ENCODE data around the gene ABCG2. TPM values are rescaled to one million over a fixed set of nuclear protein-coding genes. Genes with fewer than 3 reads are reported as not detected.
"Not testable (repeated sequence)": the region's sequence is repeated elsewhere in the genome, so short reads cannot be mapped to it uniquely, and the experiment has no call there.

ABCG2 gene
- total and polyA plus RNA-seq, 2 of the 8 experiments (the other 6 are each of a cell fraction or from before 2014, with no cell fraction given) = 2.4 to 4.6 TPM

GRCh38 chr4:88152331-88152730, 6.1 kb downstream of the ABCG2 start:
- H2AFZ ChIP-seq (ENCODE audit: low read length); H2BK12ac ChIP-seq (ENCODE audit: low read depth, low read length); H3K27me3 ChIP-seq (replicated peaks in 1 of 4; ENCODE audit: control insufficient read depth in 3 of 4, extremely low read depth in 1 of 4, insufficient read depth in 3 of 4, low read length in 3 of 4); H2BK20ac ChIP-seq (ENCODE audit: low read length); H3K79me1 ChIP-seq (ENCODE audit: low read depth, low read length); H2AK5ac ChIP-seq (ENCODE audit: low read depth, low read length); H3K79me2 ChIP-seq (ENCODE audit: control insufficient read depth in 1 of 2, insufficient read depth in 2 of 2, low read length in 2 of 2); POLR2A ChIA-PET (ENCODE audit: partially characterized antibody); H2BK120ac ChIP-seq (replicated peaks; ENCODE audit: low read depth, low read length); H4K20me1 ChIP-seq (replicated peaks in 1 of 2; ENCODE audit: control insufficient read depth in 1 of 2, insufficient read depth in 2 of 2, low read length in 2 of 2); DNase-seq (ENCODE audit: low read depth in 1 of 2, low spot score in 2 of 2); H3K4ac ChIP-seq (replicated peaks; ENCODE audit: insufficient read length, low read depth, low read length); H3K23ac ChIP-seq (ENCODE audit: insufficient read length); H3K4me3 ChIP-seq (ENCODE audit: extremely low read depth in 1 of 4, insufficient read depth in 2 of 4, low read depth in 3 of 4, low read length in 4 of 4); FAIRE-seq; H2BK15ac ChIP-seq (ENCODE audit: low read length); H2BK5ac ChIP-seq (ENCODE audit: low read depth, low read length); H4K91ac ChIP-seq (replicated peaks; ENCODE audit: insufficient read length, low read length); H3K14ac ChIP-seq (ENCODE audit: insufficient read length); H3K18ac ChIP-seq (ENCODE audit: extremely low read depth, low read length); H4K8ac ChIP-seq (ENCODE audit: extremely low read depth, insufficient read depth, low read length); H3K4me2 ChIP-seq (ENCODE audit: insufficient read depth in 1 of 2, low read depth in 2 of 2, low read length in 2 of 2); H3K27ac ChIP-seq (ENCODE audit: low read depth, low read length); H4K5ac ChIP-seq (ENCODE audit: insufficient read length, low read depth, low read length); H3K23me2 ChIP-seq (ENCODE audit: low read depth, low read length); H3K9ac ChIP-seq (replicated peaks in 1 of 4; ENCODE audit: extremely low read depth in 1 of 4, low read depth in 3 of 4, low read length in 3 of 4); H3K36me3 ChIP-seq (ENCODE audit: control insufficient read depth in 2 of 4, insufficient read depth in 4 of 4, low read length in 3 of 4); H3K9me3 ChIP-seq (ENCODE audit: insufficient read depth in 2 of 2, low read depth in 1 of 2, low read length in 1 of 2); H3K56ac ChIP-seq (replicated peaks; ENCODE audit: insufficient read length, low read depth, low read length): not testable (repeated sequence)
- H3K4me1 ChIP-seq (replicated peaks in 1 of 4; ENCODE audit: control insufficient read depth in 3 of 4, insufficient read depth in 4 of 4, low read length in 3 of 4) = peaks cover 0 to 14% (median 11%) of the 10 kb centered on the region in 4 experiments; a peak in 5 of 7 replicates
- CTCF ChIA-PET (ENCODE audit: partially characterized antibody) = interaction anchor here (1.3 to 1.9 kb wide), 2 partner anchors 55 to 59 kb away, joined by 3 to 5 read pairs; no protein-coding TSS in a partner anchor
- 64% methylated on average over 8 of the region's 8 CpGs; no CpG with 5 or more reads in 1 of the 2 experiments for WGBS, 2 experiments (ENCODE audit: extremely low coverage in 1 of 2, insufficient coverage in 1 of 2, insufficient read length in 1 of 2, insufficient replicate concordance in 2 of 2, low coverage in 1 of 2, low lambda C conversion rate in 2 of 2, missing lambda C conversion rate in 1 of 2)
